ENCODE data around the gene RHOB. TPM values are rescaled to one million over a fixed set of nuclear protein-coding genes. Genes with fewer than 3 reads are reported as not detected.

Gene RHOB
- total RNA-seq, 1 donor from 2014 or later: 160 TPM

GRCh38 chr2:20496076-20496872 is 49.4 kb downstream of the RHOB start:
- Mint-ChIP-seq H3K27me3 (ENCODE audit: unreplicated experiment) (no peaks in the 10 kb centered on the region), H3K36me3 (ENCODE audit: unreplicated experiment) (no peaks in the 10 kb centered on the region), H3K4me1 (ENCODE audit: unreplicated experiment) (peaks cover 35% of the 10 kb centered on the region), H3K27ac (ENCODE audit: unreplicated experiment) (peak overlapping the region; percentile 66), H3K4me3 (ENCODE audit: unreplicated experiment) (no peak overlapping the region), H3K9me3 (ENCODE audit: unreplicated experiment) (no peaks in the 10 kb centered on the region)
- DNase-seq (ENCODE audit: extremely low spot score, unreplicated experiment): no peak
- TF ChIP-seq CTCF (IDR thresholded peaks at IDR 0.05): no peak

- Mint-ChIP-seq H3K27ac (ENCODE audit: unreplicated experiment) (no peak overlapping the region), H3K4me1 (ENCODE audit: unreplicated experiment) (peaks cover 37% of the 10 kb centered on the region), H3K27me3 (ENCODE audit: unreplicated experiment) (no peaks in the 10 kb centered on the region), H3K36me3 (ENCODE audit: unreplicated experiment) (no peaks in the 10 kb centered on the region), H3K4me3 (ENCODE audit: unreplicated experiment) (no peak overlapping the region), H3K9me3 (ENCODE audit: unreplicated experiment) (no peaks in the 10 kb centered on the region)
- TF ChIP-seq CTCF (IDR thresholded peaks at IDR 0.05): no peak
- DNase-seq (ENCODE audit: extremely low spot score, unreplicated experiment): no peak
These were observed 50.1 kb downstream of the RHOB start for GRCh38 chr2:20496942-20497341.

Other genes with a start within 250 kb of the RHOB start
- 11.1 and 11.6 TPM in 2 replicates for gene SDC1, start 221.9 kb upstream of the RHOB start, total RNA-seq
- 82.2 and 86.4 TPM in 2 replicates for gene PUM2, start 96.2 kb upstream of the RHOB start, total RNA-seq
- 40.5 and 42.8 TPM in 2 replicates for gene HS1BP3, start 204.0 kb downstream of the RHOB start, total RNA-seq
- 9.0 and 10.1 TPM in 2 replicates for gene GDF7, start 220.1 kb downstream of the RHOB start, total RNA-seq